Stimulated activated naive CD4-positive, alpha-beta T cell (primary cell): ENCODE data around the gene AMOTL2.

Source experiments
- DNase-seq, 6 experiments: peaks; one replicate each; lab custom pipeline; 2025; lab: John Stamatoyannopoulos, UW

The AMOTL2 gene

GRCh38 chr3:134315286-134316106 lies 58.8 kb downstream of the AMOTL2 start:
- DNase-seq, result no peak

- no peak for DNase-seq
Measured at GRCh38 chr3:134314588-134315285, 59.5 kb downstream of the AMOTL2 start.

GRCh38 chr3:134313847-134314587 lies 60.2 kb downstream of the AMOTL2 start:
- no peak for DNase-seq

GRCh38 chr3:134312873-134313846 lies 61.1 kb downstream of the AMOTL2 start:
- no peak for DNase-seq

GRCh38 chr3:134312072-134312872 lies 62.0 kb downstream of the AMOTL2 start:
- DNase-seq, result no peak

- DNase-seq, result no peak
Measured at GRCh38 chr3:134311693-134312071, 62.6 kb downstream of the AMOTL2 start.

GRCh38 chr3:134311265-134311664 lies 63.0 kb downstream of the AMOTL2 start:
- no peak for DNase-seq

GRCh38 chr3:134309987-134310700 lies 64.1 kb downstream of the AMOTL2 start:
- DNase-seq, result no peak

- peak; percentile 42 to 78 (median 62) for DNase-seq
Measured at GRCh38 chr3:134308350-134308891, 65.8 kb downstream of the AMOTL2 start.

GRCh38 chr3:134307425-134307824 lies 66.8 kb downstream of the AMOTL2 start:
- no peak for DNase-seq

- DNase-seq, result no peak
Measured at GRCh38 chr3:134306320-134306719, 67.9 kb downstream of the AMOTL2 start.
